IMR-90 (cell line): ENCODE results near the gene ASCL5. TPM values are rescaled to one million over a fixed set of nuclear protein-coding genes. Genes with fewer than 3 reads are reported as not detected.

Source experiments
- ATAC-seq: fragments of 200-7000 bp; cut with Tn5 transposase; 2 replicates; pipeline ENCODE4 v1.9.1; 2020; ENCODE audit warnings: low read depth, mild to moderate bottlenecking, moderate library complexity
- BruUV-seq: library from RNA; stranded (reverse); fragments of 400-500 nt; replicated peaks from 2 replicates; lab custom pipeline; 2021; lab: Mats Ljungman, UMichigan
- CTCF ChIA-PET: fragments of 300-600 bp; formaldehyde crosslinking; extraction: SDS; loops from one replicate; lab custom pipeline; 2021; ENCODE audit warnings: antibody characterized with exemption; lab: Yijun Ruan, JAX
- POLR2A ChIA-PET: fragments of 300-600 bp; sonication (Branson Sonifier 250); formaldehyde crosslinking; loops from one replicate; lab custom pipeline; 2022; ENCODE audit warnings: antibody characterized with exemption; ENCODE audit not compliant: unreplicated experiment; lab: Charles Lee
- DNase-seq: peaks from one replicate; pipeline ENCODE4 v3.0.0; 2013
- H2AFZ ChIP-seq: replicated peaks from 2 replicates; pipeline ENCODE3; 2013; ENCODE audit warnings: low read length, mild to moderate bottlenecking; ENCODE audit not compliant: poor library complexity
- H2AK5ac ChIP-seq: 2 replicates; pipeline ENCODE4 v1.6.1; 2013; ENCODE audit warnings: low read depth, low read length, inconsistent platforms
- H2AK9ac ChIP-seq: replicated peaks from 2 replicates; pipeline ENCODE3; 2013; ENCODE audit warnings: mild to moderate bottlenecking, low read depth, low read length, moderate library complexity; ENCODE audit not compliant: poor library complexity
- H2BK120ac ChIP-seq: 2 replicates; pipeline ENCODE4 v1.6.1; 2013; ENCODE audit warnings: low read depth, low read length, inconsistent platforms
- H2BK15ac ChIP-seq: 3 replicates; pipeline ENCODE4 v1.6.1; 2013; ENCODE audit warnings: low read depth, low read length, inconsistent platforms
- H2BK20ac ChIP-seq: 2 replicates; pipeline ENCODE4 v1.6.1; 2013; ENCODE audit warnings: low read depth, mild to moderate bottlenecking, inconsistent platforms, low read length, moderate library complexity
- H2BK5ac ChIP-seq: 2 replicates; pipeline ENCODE4 v1.6.1; 2013; ENCODE audit warnings: mild to moderate bottlenecking, low read depth, low read length, inconsistent platforms; ENCODE audit not compliant: poor library complexity, severe bottlenecking
- H3K14ac ChIP-seq: replicated peaks from 2 replicates; pipeline ENCODE4 v1.6.1; 2013; ENCODE audit warnings: low read depth, low read length, inconsistent platforms
- H3K18ac ChIP-seq: 2 replicates; pipeline ENCODE4 v1.6.1; 2013; ENCODE audit warnings: low read depth, low read length, control low read depth
- H3K23ac ChIP-seq: 2 replicates; pipeline ENCODE4 v1.6.1; 2013; ENCODE audit warnings: low read depth, low read length, inconsistent platforms
- H3K27ac ChIP-seq: 2 replicates; pipeline ENCODE4 v1.5.1; 2013; ENCODE audit warnings: mild to moderate bottlenecking, control low read depth, low read length; ENCODE audit not compliant: insufficient read depth
- H3K27me3 ChIP-seq: 2 replicates; pipeline ENCODE4 v1.6.1; 2013; ENCODE audit warnings: low read length; ENCODE audit not compliant: control insufficient read depth, insufficient read depth
- H3K36me3 ChIP-seq: 2 replicates; pipeline ENCODE4 v1.6.1; 2013; ENCODE audit warnings: low read length, mixed read lengths; ENCODE audit not compliant: control insufficient read depth, insufficient read depth
- H3K4ac ChIP-seq: 2 replicates; pipeline ENCODE4 v1.6.1; 2013; ENCODE audit warnings: low read depth, low read length, inconsistent platforms
- H3K4me1 ChIP-seq: 2 replicates; pipeline ENCODE4 v1.6.1; 2013; ENCODE audit warnings: low read length, mixed read lengths; ENCODE audit not compliant: control insufficient read depth, insufficient read depth
- H3K4me2 ChIP-seq: 2 replicates; pipeline ENCODE4 v1.6.1; 2013; ENCODE audit warnings: low read depth, mild to moderate bottlenecking, control low read depth, low read length, moderate library complexity
- H3K4me3 ChIP-seq: 2 replicates; pipeline ENCODE4 v1.5.1; 2013; ENCODE audit warnings: low read depth, mild to moderate bottlenecking, control low read depth, low read length, moderate library complexity; ENCODE audit not compliant: insufficient read depth
- H3K56ac ChIP-seq: 2 replicates; pipeline ENCODE4 v1.6.1; 2013; ENCODE audit warnings: low read length, inconsistent platforms; ENCODE audit not compliant: insufficient read depth; ENCODE audit errors: extremely low read depth
- H3K79me1 ChIP-seq, 2 experiments: 2 replicates each; pipeline ENCODE4 v1.6.1; 2013; ENCODE audit warnings: low read length in 2 of 2, inconsistent platforms in 1 of 2, low read depth in 1 of 2
- H3K9ac ChIP-seq: 2 replicates; pipeline ENCODE4 v1.6.1; 2013; ENCODE audit warnings: low read depth, low read length, control low read depth
- H3K9me1 ChIP-seq: 2 replicates; pipeline ENCODE4 v1.6.1; 2013; ENCODE audit warnings: low read length, inconsistent platforms; ENCODE audit not compliant: insufficient read depth
- H3K9me3 ChIP-seq: 2 replicates; pipeline ENCODE4 v1.6.1; 2013; ENCODE audit warnings: low read length; ENCODE audit not compliant: control insufficient read depth, insufficient read depth
- H4K20me1 ChIP-seq: 2 replicates; pipeline ENCODE4 v1.6.1; 2013; ENCODE audit warnings: low read length, inconsistent platforms; ENCODE audit not compliant: insufficient read depth
- H4K5ac ChIP-seq: 2 replicates; pipeline ENCODE4 v1.6.1; 2013; ENCODE audit warnings: mild to moderate bottlenecking, low read depth, low read length, control low read depth
- H4K8ac ChIP-seq, 2 experiments: 2 replicates each; pipeline ENCODE4 v1.6.1; 2013; ENCODE audit warnings: low read depth in 2 of 2, low read length in 2 of 2, control low read depth in 1 of 2, inconsistent platforms in 1 of 2
- H4K91ac ChIP-seq: 2 replicates; pipeline ENCODE4 v1.6.1; 2013; ENCODE audit warnings: low read depth, low read length, inconsistent platforms; ENCODE audit not compliant: insufficient read depth
- RAD21 ChIP-seq: IDR thresholded peaks from 2 replicates; pipeline ENCODE4 v1.6.1; 2012; ENCODE audit warnings: low read length, improper control_type of control experiment
- RFX5 ChIP-seq: IDR thresholded peaks from 2 replicates; pipeline ENCODE4 v1.8.0; 2012; ENCODE audit warnings: low read depth, mild to moderate bottlenecking, low read length, moderate library complexity
- SMC3 ChIP-seq: fragments of 150-350 bp; IDR thresholded peaks from 2 replicates; pipeline ENCODE4 v1.6.1; 2016; ENCODE audit warnings: low read depth, mild to moderate bottlenecking, antibody characterized with exemption, low read length, moderate library complexity
- WGBS, 2 experiments: methylation state at CpG; one replicate each; pipeline versions ENCODE4 v1.1.5 to v1.1.7; 2013; ENCODE audit warnings: missing lambda C conversion rate in 2 of 2; ENCODE audit not compliant: insufficient read length in 1 of 2; ENCODE audit errors: extremely low coverage in 2 of 2; 5-methylcytosine and 5-hydroxymethylcytosine counted together
- dilution Hi-C: fragments of 300-500 bp; cut with HindIII; formaldehyde crosslinking; loops from one replicate; pipeline ENCODE4 v1.14.3; 2018; ENCODE audit warnings: low sequenced_read_pairs; ENCODE audit not compliant: unreplicated experiment
- in situ Hi-C: fragments of 300-500 bp; cut with MboI; formaldehyde crosslinking; loops from 3 replicates; pipeline ENCODE4 v1.14.3; 2019; ENCODE audit warnings: low sequenced_read_pairs, inconsistent platforms, mixed read lengths
- intact Hi-C: fragments of 100-400 bp; cut with micrococcal nuclease; formaldehyde crosslinking; loops from 2 replicates; pipeline ENCODE4 v1.10.0; 2022
- polyA plus RNA-seq, 3 experiments: library from polyadenylated mRNA; depleted of rRNA; stranded (reverse); fragments of >200 nt; gene quantifications; 2 replicates each; pipeline ENCODE4 v1.2.3, GENCODE V29; 2012; ENCODE audit warnings: low replicate concordance in 1 of 3
- total RNA-seq: library from RNA; depleted of rRNA; stranded (reverse); fragments of >200 nt; gene quantifications from 2 replicates; pipeline ENCODE4 v1.2.3, GENCODE V29; 2012
- TF ChIP-seq, protein P1 (sequence below): fragments of 150-350 bp; IDR thresholded peaks from 2 replicates; pipeline ENCODE4 v1.6.1; 2016; ENCODE audit warnings: low read depth, mild to moderate bottlenecking, low read length, moderate library complexity, borderline replicate concordance
- TF ChIP-seq, protein P2 (sequence below): conservative IDR thresholded peaks from 2 replicates; pipeline ENCODE4 v1.5.1; 2012; ENCODE audit warnings: mild to moderate bottlenecking, low read depth, low read length, improper control_type of control experiment

ASCL5 gene
- total and polyA plus RNA-seq, 2 of the 4 experiments (the other 2 are of a cell fraction): not detected

DNA sequence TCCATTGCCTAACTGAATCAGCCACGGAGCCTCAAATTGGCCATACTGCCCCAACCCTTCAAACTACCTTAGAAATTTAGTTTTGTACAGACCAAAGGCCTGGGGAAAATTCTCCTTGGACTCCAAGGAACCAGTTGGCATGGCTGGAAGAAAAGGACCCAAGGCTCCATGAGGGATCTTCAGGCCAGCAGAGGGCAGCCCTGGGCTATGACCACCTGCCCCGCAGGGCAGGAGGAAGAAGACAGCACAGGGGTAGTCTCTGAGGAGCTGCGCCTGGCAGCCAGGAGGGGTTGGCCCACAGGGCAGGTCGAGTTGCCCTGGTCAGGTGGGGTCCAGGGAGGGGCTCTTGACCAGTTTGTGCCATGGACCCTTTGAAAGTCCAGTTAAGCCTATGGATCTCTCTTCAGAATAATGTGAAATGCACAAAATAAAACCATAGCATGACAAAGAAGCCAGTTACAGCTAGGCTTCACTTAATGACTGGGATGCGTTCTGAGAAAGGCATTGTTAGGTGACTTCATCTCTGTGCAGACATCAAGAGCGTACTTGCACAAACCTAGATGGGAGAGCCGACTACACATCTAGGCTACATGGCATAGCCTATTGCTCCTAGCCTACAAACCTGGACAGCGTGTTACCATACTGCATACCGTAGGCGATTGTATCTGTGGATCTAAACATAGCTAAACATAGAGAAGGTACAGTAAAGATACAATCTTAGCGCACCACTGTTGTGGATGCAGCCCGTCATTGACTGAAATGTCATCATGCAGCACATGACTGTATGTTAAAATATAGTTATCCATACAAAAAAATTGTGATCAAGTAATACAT is 40.9 kb downstream of the ASCL5 start:
- dilution Hi-C loops (no loop called here), in situ Hi-C loops (loop anchor here (10.0 kb wide), 1 partner anchor 139 kb away; no protein-coding TSS in a partner anchor), intact Hi-C loops (loop anchor here (1.0 to 10.0 kb wide), 3 partner anchors 28 to 137 kb away; no protein-coding TSS in a partner anchor)
- Histone ChIP-seq H3K79me1 (no peaks in the 10 kb centered on the region), H3K14ac (no peak overlapping the region), H4K20me1 (no peaks in the 10 kb centered on the region), H3K4ac (no peak overlapping the region), H2BK120ac (no peak overlapping the region), H4K91ac (no peak overlapping the region), H3K27me3 (peaks cover 62% of the 10 kb centered on the region), H2BK20ac (no peak overlapping the region), H3K4me3 (no peak overlapping the region), H3K9me1 (no peaks in the 10 kb centered on the region), H3K36me3 (no peaks in the 10 kb centered on the region), H2AK9ac (no peak overlapping the region), H3K56ac (no peak overlapping the region), H4K5ac (no peak overlapping the region), H2BK5ac (no peak overlapping the region), H3K9me3 (no peaks in the 10 kb centered on the region), H3K9ac (no peak overlapping the region), H2AK5ac (no peak overlapping the region), H3K4me1 (no peaks in the 10 kb centered on the region), H4K8ac (no peak overlapping the region), H3K4me2 (no peak overlapping the region), H3K23ac (no peak overlapping the region), H3K18ac (no peak overlapping the region), H2BK15ac (no peak overlapping the region), H2AFZ (no peak overlapping the region), H3K27ac (no peak overlapping the region)
- TF ChIP-seq SMC3 (peak; percentile 73), RFX5 (no peak), RAD21 (peak; percentile 68)
- TF ChIP-seq, protein P1, sequence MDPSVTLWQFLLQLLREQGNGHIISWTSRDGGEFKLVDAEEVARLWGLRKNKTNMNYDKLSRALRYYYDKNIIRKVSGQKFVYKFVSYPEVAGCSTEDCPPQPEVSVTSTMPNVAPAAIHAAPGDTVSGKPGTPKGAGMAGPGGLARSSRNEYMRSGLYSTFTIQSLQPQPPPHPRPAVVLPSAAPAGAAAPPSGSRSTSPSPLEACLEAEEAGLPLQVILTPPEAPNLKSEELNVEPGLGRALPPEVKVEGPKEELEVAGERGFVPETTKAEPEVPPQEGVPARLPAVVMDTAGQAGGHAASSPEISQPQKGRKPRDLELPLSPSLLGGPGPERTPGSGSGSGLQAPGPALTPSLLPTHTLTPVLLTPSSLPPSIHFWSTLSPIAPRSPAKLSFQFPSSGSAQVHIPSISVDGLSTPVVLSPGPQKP: no peak
- TF ChIP-seq, protein P2, sequence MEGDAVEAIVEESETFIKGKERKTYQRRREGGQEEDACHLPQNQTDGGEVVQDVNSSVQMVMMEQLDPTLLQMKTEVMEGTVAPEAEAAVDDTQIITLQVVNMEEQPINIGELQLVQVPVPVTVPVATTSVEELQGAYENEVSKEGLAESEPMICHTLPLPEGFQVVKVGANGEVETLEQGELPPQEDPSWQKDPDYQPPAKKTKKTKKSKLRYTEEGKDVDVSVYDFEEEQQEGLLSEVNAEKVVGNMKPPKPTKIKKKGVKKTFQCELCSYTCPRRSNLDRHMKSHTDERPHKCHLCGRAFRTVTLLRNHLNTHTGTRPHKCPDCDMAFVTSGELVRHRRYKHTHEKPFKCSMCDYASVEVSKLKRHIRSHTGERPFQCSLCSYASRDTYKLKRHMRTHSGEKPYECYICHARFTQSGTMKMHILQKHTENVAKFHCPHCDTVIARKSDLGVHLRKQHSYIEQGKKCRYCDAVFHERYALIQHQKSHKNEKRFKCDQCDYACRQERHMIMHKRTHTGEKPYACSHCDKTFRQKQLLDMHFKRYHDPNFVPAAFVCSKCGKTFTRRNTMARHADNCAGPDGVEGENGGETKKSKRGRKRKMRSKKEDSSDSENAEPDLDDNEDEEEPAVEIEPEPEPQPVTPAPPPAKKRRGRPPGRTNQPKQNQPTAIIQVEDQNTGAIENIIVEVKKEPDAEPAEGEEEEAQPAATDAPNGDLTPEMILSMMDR: peak; percentile 66
- ChIA-PET POLR2A (no interaction called here), CTCF (interaction anchor here (0.8 to 1.3 kb wide), 2 partner anchors 21 to 28 kb away, joined by 3 to 7 read pairs; no protein-coding TSS in a partner anchor)
- peak; percentile 33 for DNase-seq
- peak; percentile 95 for ATAC-seq
- BruUV-seq: no TSS peak
- WGBS, 2 experiments: 90% methylated on average over 2 of the region's 12 CpGs; no CpG with 5 or more reads in 1 of the 2 experiments
